Lung (tissue), 12 donors: ENCODE results near the gene SLC25A12. TPM values are rescaled to one million over a fixed set of nuclear protein-coding genes. Genes with fewer than 3 reads are reported as not detected.
A peak's percentile ranks its signal among the peaks of the same experiment; 100 is the strongest.

Experiments
- ATAC-seq: fragments of 200-7000 bp; cut with Tn5 transposase; one replicate; pipeline ENCODE4 v1.9.1; 2020; ENCODE audit warnings: moderate number of reproducible peaks; ENCODE audit not compliant: insufficient read depth, low FRiP score
- DNase-seq, 3 donors: peaks; one replicate each; pipeline ENCODE4 v3.0.0-alpha.2; 2013 to 2017
- H3K27ac ChIP-seq, 2 donors: one replicate each; pipeline ENCODE4 v1.5.1; 2013; ENCODE audit warnings: mild to moderate bottlenecking in 2 of 2, moderate library complexity in 2 of 2, control low read depth in 1 of 2, inconsistent platforms in 1 of 2, low read depth in 1 of 2, low read length in 1 of 2
- H3K27me3 ChIP-seq, 3 donors: one replicate each; pipeline ENCODE4 v1.5.1; 2013; ENCODE audit warnings: low read length in 2 of 3; ENCODE audit not compliant: control insufficient read depth in 3 of 3, insufficient read depth in 3 of 3
- H3K36me3 ChIP-seq, 4 donors: one replicate each; pipeline ENCODE4 v1.5.1; 2013; ENCODE audit warnings: low read length in 4 of 4, mild to moderate bottlenecking in 1 of 4, moderate library complexity in 1 of 4; ENCODE audit not compliant: control insufficient read depth in 4 of 4, insufficient read depth in 4 of 4
- H3K4me1 ChIP-seq, 5 donors: one replicate each; pipeline ENCODE4 v1.5.1; 2013; ENCODE audit warnings: low read length in 5 of 5, mild to moderate bottlenecking in 2 of 5, moderate library complexity in 1 of 5; ENCODE audit not compliant: control insufficient read depth in 5 of 5, insufficient read depth in 5 of 5
- H3K4me3 ChIP-seq: one replicate; pipeline ENCODE4 v1.5.1; 2013; ENCODE audit warnings: mild to moderate bottlenecking, control low read depth, moderate library complexity
- H3K9ac ChIP-seq, 2 donors: one replicate each; pipeline ENCODE4 v1.5.1; 2013; ENCODE audit warnings: low read length in 2 of 2, control low read depth in 1 of 2; ENCODE audit not compliant: insufficient read depth in 1 of 2
- H3K9me3 ChIP-seq, 4 donors: one replicate each; pipeline ENCODE4 v1.5.1; 2013; ENCODE audit warnings: low read length in 3 of 4, mild to moderate bottlenecking in 1 of 4, moderate library complexity in 1 of 4; ENCODE audit not compliant: control insufficient read depth in 4 of 4, insufficient read depth in 3 of 4
- CTCF ChIP-seq: IDR thresholded peaks from 2 replicates; pipeline ENCODE4 v1.5.1; 2012; ENCODE audit warnings: mild to moderate bottlenecking; ENCODE audit errors: control extremely low read depth, extremely low read depth
- WGBS, 2 donors: extraction: QIAGEN DNeasy Blood & Tissue Kit; methylation state at CpG; one replicate each; pipeline ENCODE4 v1.1.7; 2013; 5-methylcytosine and 5-hydroxymethylcytosine counted together
- polyA plus RNA-seq, 2 donors: library from polyadenylated mRNA; stranded (reverse); fragments of 200-250 nt; gene quantifications; one replicate each; pipeline ENCODE4 v1.2.1, GENCODE V29; 2013
- total RNA-seq, 2 donors: library from RNA; depleted of rRNA in 1 of 2; stranded (reverse); fragments of >200 nt in 1 of 2; gene quantifications; one replicate each; pipeline ENCODE4 v1.2.1, GENCODE V29; 2014 to 2021
- donor health status: control.
- donor health status: control.
- donor health status: Bipolar disorder and iron deficiency.
- donor health status: healthy.
- donor health status: DM: yes; HTN: yes; CAD: no.

The SLC25A12 gene
- total and polyA plus RNA-seq, 4 donors: 6.9 to 22.4 (median 14.2) TPM

DNA sequence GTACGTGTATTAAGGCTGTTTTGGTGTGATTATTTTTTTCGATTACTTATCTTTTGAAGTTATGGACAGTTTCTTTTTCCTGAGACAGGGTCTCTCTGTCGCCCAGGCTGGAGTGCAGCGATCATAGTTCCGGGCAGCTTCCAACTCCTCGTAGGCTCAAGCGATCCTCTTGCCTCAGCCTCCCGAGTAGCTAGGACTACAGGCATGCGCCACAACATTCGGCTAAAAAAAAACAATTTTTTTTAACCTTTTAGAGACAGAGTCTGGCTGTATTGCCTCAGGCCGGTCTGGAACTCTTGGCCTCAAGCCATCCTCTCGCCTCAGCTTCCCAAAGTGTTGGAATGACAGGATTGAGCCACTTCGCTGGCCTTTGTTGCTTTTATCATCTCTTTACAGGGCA lies 29.2 kb upstream of the SLC25A12 start:
- Histone ChIP-seq H3K9ac (peak overlapping the region; percentile 99), H3K27me3 (no peaks in the 10 kb centered on the region), H3K27ac (peak overlapping the region; percentile 70 to 93), H3K9me3 (no peaks in the 10 kb centered on the region), H3K36me3 (peaks cover 1 to 13% (median 7%) of the 10 kb centered on the region in 4 donors), H3K4me1 (peaks cover 0 to 18% (median 3%) of the 10 kb centered on the region in 5 donors), H3K4me3 (peak overlapping the region; percentile 65)
- no peak for TF ChIP-seq CTCF
- DNase-seq (peak; percentile 53 to 74 (median 69)), ATAC-seq (no peak)
- 26 to 54% methylated on average over 13 of the region's 13 CpGs for WGBS, 2 donors

GRCh38 chr2:171922230-171923022 lies 28.4 kb upstream of the SLC25A12 start, which contains the start of gene HAT1:
HAT1 (plus strand) TSS chr2:171922461; CDS start chr2:171922501, 40 bp downstream.
- H3K9ac ChIP-seq: peak within 1 kb of the TSS; percentile 99
- H3K27ac ChIP-seq: peak within 1 kb of the TSS; percentile 93 to 97
- H3K27me3 ChIP-seq: no peaks in the 10 kb centered on the region
- DNase-seq: peak; percentile 99
- ATAC-seq: peak; percentile 99
- peaks cover 1 to 13% (median 5%) of the 10 kb centered on the region in 4 donors for H3K36me3 ChIP-seq
- no peaks in the 10 kb centered on the region for H3K9me3 ChIP-seq
- TF ChIP-seq CTCF: no peak
- WGBS, 2 donors: 0% methylated on average over 61 of the region's 61 CpGs
- peaks cover 0 to 18% (median 3%) of the 10 kb centered on the region in 5 donors for H3K4me1 ChIP-seq
- H3K4me3 ChIP-seq: peak within 1 kb of the TSS; percentile 65

GRCh38 chr2:171921970-171922229 lies 27.9 kb upstream of the SLC25A12 start:
- no peak for TF ChIP-seq CTCF
- H3K27ac ChIP-seq: peak overlapping the region; percentile 74 to 97
- H3K9me3 ChIP-seq: no peaks in the 10 kb centered on the region
- DNase-seq (no peak), ATAC-seq (peak; percentile 8)
- peak overlapping the region; percentile 78 to 88 for H3K9ac ChIP-seq
- no peak overlapping the region for H3K4me3 ChIP-seq
- H3K4me1 ChIP-seq: peaks cover 0 to 18% (median 3%) of the 10 kb centered on the region in 5 donors
- 14 to 21% methylated on average over 5 of the region's 5 CpGs for WGBS, 2 donors
- peaks cover 0 to 9% (median 4%) of the 10 kb centered on the region in 4 donors for H3K36me3 ChIP-seq
- H3K27me3 ChIP-seq: no peaks in the 10 kb centered on the region
